Thymus (tissue), 11 donors: ENCODE measurements around the gene LPP. TPM values are rescaled to one million over a fixed set of nuclear protein-coding genes. Genes with fewer than 3 reads are reported as not detected.

Experiments used
- DNase-seq, 9 donors: peaks; one replicate each; pipeline ENCODE4 v3.0.0-alpha.2; 2013; ENCODE audit warnings: low spot score in 9 of 9, low read depth in 6 of 9, missing footprints in 1 of 9
- H3K27ac ChIP-seq, 2 donors: one replicate each; pipeline ENCODE4 v1.5.1; 2013; ENCODE audit warnings: control low read depth in 1 of 2, low read depth in 1 of 2, low read length in 1 of 2, mild to moderate bottlenecking in 1 of 2, moderate library complexity in 1 of 2
- H3K27me3 ChIP-seq, 2 donors: one replicate each; pipeline ENCODE4 v1.5.1; 2013; ENCODE audit warnings: low read length in 1 of 2; ENCODE audit not compliant: control insufficient read depth in 2 of 2, insufficient read depth in 1 of 2
- H3K36me3 ChIP-seq, 2 donors: one replicate each; pipeline ENCODE4 v1.5.1; 2013; ENCODE audit warnings: low read length in 1 of 2, mild to moderate bottlenecking in 1 of 2, moderate library complexity in 1 of 2; ENCODE audit not compliant: control insufficient read depth in 2 of 2, insufficient read depth in 2 of 2
- H3K4me1 ChIP-seq, 2 donors: one replicate each; pipeline ENCODE4 v1.5.1; 2013; ENCODE audit warnings: low read length in 2 of 2; ENCODE audit not compliant: control insufficient read depth in 2 of 2, insufficient read depth in 2 of 2
- H3K4me3 ChIP-seq, 2 donors: one replicate each; pipeline ENCODE4 v1.5.1; 2013; ENCODE audit warnings: low read length in 2 of 2, control low read depth in 1 of 2, mild to moderate bottlenecking in 1 of 2
- H3K9me3 ChIP-seq, 2 donors: one replicate each; pipeline ENCODE4 v1.5.1; 2013; ENCODE audit warnings: low read length in 1 of 2, mild to moderate bottlenecking in 1 of 2; ENCODE audit not compliant: control insufficient read depth in 2 of 2, insufficient read depth in 1 of 2
- WGBS: extraction: QIAGEN DNeasy Blood & Tissue Kit; methylation state at CpG from one replicate; pipeline ENCODE4 v1.1.7; 2013; 5-methylcytosine and 5-hydroxymethylcytosine counted together
- polyA plus RNA-seq: library from polyadenylated mRNA; stranded (reverse); fragments of 200-250 nt; gene quantifications from one replicate; pipeline ENCODE4 v1.2.3, GENCODE V29; 2013
- total RNA-seq: library from RNA; stranded (reverse); fragments of 120-200 nt; gene quantifications from one replicate; pipeline ENCODE4 v1.2.4, GENCODE V29; 2013
- donor health status: healthy.

LPP gene
- total and polyA plus RNA-seq, 2 donors: 6.5 to 9.2 TPM

DNA sequence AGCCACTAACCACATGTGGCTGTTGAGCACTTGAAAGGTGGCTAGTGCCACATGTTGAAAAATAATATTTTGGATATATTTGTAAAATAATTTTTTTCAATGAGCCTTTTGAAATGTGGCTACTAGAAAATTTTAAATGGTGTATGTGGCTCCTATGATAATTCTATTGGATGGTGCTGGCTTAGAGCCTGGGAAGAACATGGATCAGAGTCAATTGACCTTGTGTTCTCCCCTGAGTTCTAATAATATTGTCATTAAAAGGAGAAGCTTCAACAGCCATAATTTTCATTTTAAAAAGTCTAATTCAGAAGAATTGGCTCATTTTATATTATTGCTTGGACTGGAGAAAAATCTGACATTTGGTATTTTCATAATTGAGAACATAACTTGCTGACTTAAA lies 167.3 kb downstream of the LPP start:
- H3K27me3 ChIP-seq: no peaks in the 10 kb centered on the region
- peaks cover 0 to 20% of the 10 kb centered on the region in 2 donors for H3K4me1 ChIP-seq
- DNase-seq: no peak
- no peaks in the 10 kb centered on the region for H3K9me3 ChIP-seq
- H3K4me3 ChIP-seq: no peak overlapping the region
- H3K27ac ChIP-seq: no peak overlapping the region
- H3K36me3 ChIP-seq: no peaks in the 10 kb centered on the region

GRCh38 chr3:188322135-188322887 lies 168.4 kb downstream of the LPP start:
- Histone ChIP-seq H3K4me1 (peaks cover 0 to 20% of the 10 kb centered on the region in 2 donors), H3K27me3 (no peaks in the 10 kb centered on the region), H3K27ac (no peak overlapping the region), H3K9me3 (no peaks in the 10 kb centered on the region), H3K36me3 (no peaks in the 10 kb centered on the region), H3K4me3 (no peak overlapping the region)
- DNase-seq: no peak
- 98% methylated on average over 4 of the region's 4 CpGs for WGBS

GRCh38 chr3:188323067-188323842 lies 169.3 kb downstream of the LPP start:
- Histone ChIP-seq H3K27ac (peak overlapping the region in 1 of 2 donors; percentile 59), H3K9me3 (no peaks in the 10 kb centered on the region), H3K4me1 (peaks cover 0 to 20% of the 10 kb centered on the region in 2 donors), H3K36me3 (no peaks in the 10 kb centered on the region), H3K27me3 (no peaks in the 10 kb centered on the region), H3K4me3 (no peak overlapping the region)
- DNase-seq: peak; percentile 18 to 83 (median 61)
- 78% methylated on average over 6 of the region's 6 CpGs for WGBS

DNA sequence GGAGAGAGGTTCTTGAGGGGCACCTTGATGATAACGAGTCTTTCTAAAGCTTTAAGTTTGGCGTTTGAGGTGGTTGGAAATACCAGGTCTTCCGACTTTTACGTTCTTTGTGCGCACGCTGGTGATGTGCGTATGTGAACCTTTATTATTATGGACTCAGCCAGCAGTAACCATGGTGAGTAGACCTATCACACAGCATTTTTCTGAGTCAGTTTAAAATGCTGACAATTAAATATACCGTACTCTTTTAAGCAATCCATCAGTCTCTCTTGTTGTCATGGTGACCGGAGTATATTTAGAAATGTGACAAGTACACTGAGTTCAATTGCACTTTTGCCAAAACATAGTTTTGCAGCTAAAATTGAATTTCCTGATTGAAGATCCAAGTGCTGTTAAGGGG lies 172.2 kb downstream of the LPP start:
- no peak overlapping the region for H3K4me3 ChIP-seq
- H3K4me1 ChIP-seq: peaks cover 13 to 38% of the 10 kb centered on the region in 2 donors
- WGBS: 97% methylated on average over 9 of the region's 9 CpGs

GRCh38 chr3:188326968-188327367 lies 173.0 kb downstream of the LPP start:
- DNase-seq: no peak
- Histone ChIP-seq H3K36me3 (no peaks in the 10 kb centered on the region), H3K27ac (no peak overlapping the region), H3K27me3 (no peaks in the 10 kb centered on the region), H3K4me3 (no peak overlapping the region), H3K4me1 (peaks cover 13 to 38% of the 10 kb centered on the region in 2 donors), H3K9me3 (no peaks in the 10 kb centered on the region)
- WGBS: 99% methylated on average over 4 of the region's 4 CpGs

More for the DNA sequence above, 172.2 kb downstream of the LPP start:
- Histone ChIP-seq H3K27ac (no peak overlapping the region), H3K27me3 (no peaks in the 10 kb centered on the region), H3K9me3 (no peaks in the 10 kb centered on the region), H3K36me3 (no peaks in the 10 kb centered on the region)
- no peak for DNase-seq

- Histone ChIP-seq H3K4me3 (no peak overlapping the region), H3K27ac (no peak overlapping the region), H3K9me3 (no peaks in the 10 kb centered on the region), H3K27me3 (no peaks in the 10 kb centered on the region), H3K4me1 (peaks cover 13 to 37% of the 10 kb centered on the region in 2 donors), H3K36me3 (no peaks in the 10 kb centered on the region)
- 96% methylated on average over 2 of the region's 2 CpGs for WGBS
- DNase-seq: no peak
These were observed 173.5 kb downstream of the LPP start for GRCh38 chr3:188327433-188327832.

- peak overlapping the region; percentile 1 to 76 for H3K27ac ChIP-seq
- H3K4me3 ChIP-seq: no peak overlapping the region
- H3K27me3 ChIP-seq: no peaks in the 10 kb centered on the region
- peak in 8 of 9 donors; percentile 16 to 70 (median 30) for DNase-seq
- H3K36me3 ChIP-seq: no peaks in the 10 kb centered on the region
- WGBS: 8% methylated on average over 2 of the region's 2 CpGs
- H3K9me3 ChIP-seq: no peaks in the 10 kb centered on the region
- H3K4me1 ChIP-seq: peaks cover 13 to 17% of the 10 kb centered on the region in 2 donors
These were observed 176.2 kb downstream of the LPP start for GRCh38 chr3:188330138-188330537.

DNA sequence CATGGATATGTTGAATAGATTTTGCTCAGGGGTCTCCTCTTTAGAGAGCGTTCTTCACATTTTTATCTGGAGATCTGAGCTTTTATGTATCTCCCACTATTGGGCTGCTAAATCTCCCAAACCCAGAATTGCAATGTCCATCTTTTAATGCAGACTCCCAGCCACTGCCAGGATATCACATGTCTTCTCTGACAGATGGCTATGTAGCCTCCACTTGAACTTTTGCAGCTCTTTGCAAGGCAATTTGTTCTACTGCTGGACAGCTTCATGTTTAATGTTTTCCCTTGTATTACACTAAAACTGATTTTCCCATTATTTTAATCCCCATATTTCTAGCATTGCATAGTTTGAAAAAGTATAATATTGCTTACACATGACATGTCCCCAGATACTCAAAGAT lies 177.2 kb downstream of the LPP start:
- Histone ChIP-seq H3K4me1 (peaks cover 13 to 20% of the 10 kb centered on the region in 2 donors), H3K4me3 (no peak overlapping the region), H3K36me3 (no peaks in the 10 kb centered on the region), H3K27me3 (no peaks in the 10 kb centered on the region), H3K9me3 (no peaks in the 10 kb centered on the region), H3K27ac (no peak overlapping the region)
- no peak for DNase-seq
- WGBS: 96% methylated on average over 1 of the region's 1 CpG

DNA sequence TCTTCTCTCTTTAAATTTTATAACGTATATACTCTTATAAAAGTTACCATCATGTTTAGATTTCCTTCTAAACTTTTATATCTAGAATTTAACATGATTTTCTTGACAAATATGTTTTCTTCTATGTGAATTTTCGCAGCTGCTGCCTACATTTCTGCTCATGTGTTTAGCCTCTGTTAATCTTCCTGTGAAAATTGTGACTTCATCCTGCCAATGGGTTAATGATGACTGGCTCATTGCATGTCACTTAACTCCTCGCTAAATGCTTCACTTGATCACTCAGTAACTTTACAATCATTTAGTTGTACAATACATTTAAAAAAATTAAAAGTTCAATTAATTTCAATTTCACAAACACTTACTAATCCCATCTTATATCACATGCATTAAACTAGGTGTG lies 178.1 kb downstream of the LPP start:
- 97% methylated on average over 3 of the region's 3 CpGs for WGBS
- no peak for DNase-seq
- no peaks in the 10 kb centered on the region for H3K36me3 ChIP-seq

More for the DNA sequence above, 178.1 kb downstream of the LPP start:
- Histone ChIP-seq H3K9me3 (no peaks in the 10 kb centered on the region), H3K4me3 (no peak overlapping the region), H3K27ac (no peak overlapping the region), H3K27me3 (no peaks in the 10 kb centered on the region), H3K4me1 (peaks cover 13 to 27% of the 10 kb centered on the region in 2 donors)
